Nucleus accumbens (tissue), 56 donors: ENCODE data around the gene CSNK1G1.
"Not testable (repeated sequence)": the region's sequence is repeated elsewhere in the genome, so short reads cannot be mapped to it uniquely, and the experiment has no call there.

Experiments
- DNase-seq, 56 donors: peaks; one replicate each; lab custom pipeline; 2025; lab: John Stamatoyannopoulos, UW

Gene CSNK1G1

GRCh38 chr15:64247535-64247905 is 108.5 kb downstream of the CSNK1G1 start:
- DNase-seq = no peak

- peak in 20 of 56 donors; percentile 0 to 69 (median 9) for DNase-seq
Measured at GRCh38 chr15:64246364-64247189, 109.4 kb downstream of the CSNK1G1 start.

DNA sequence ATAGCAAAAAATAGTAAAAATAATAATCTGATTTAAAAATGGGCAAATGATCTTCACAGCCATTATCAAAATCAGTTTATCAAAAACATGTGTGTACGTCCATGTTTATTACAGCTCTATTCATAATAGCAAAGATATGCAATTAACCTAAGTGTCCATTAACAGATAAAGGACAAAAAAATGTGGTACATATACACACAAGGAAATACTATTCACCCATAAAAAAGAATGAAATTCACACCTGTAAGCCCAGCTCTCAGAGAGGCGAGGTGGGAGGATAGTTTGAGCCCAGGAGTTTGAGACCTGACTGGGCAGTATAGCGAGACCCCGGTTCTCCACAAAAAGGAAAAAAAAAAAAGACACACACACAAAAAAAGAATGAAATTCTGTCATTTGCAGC is 110.6 kb downstream of the CSNK1G1 start:
- no peak for DNase-seq

DNA sequence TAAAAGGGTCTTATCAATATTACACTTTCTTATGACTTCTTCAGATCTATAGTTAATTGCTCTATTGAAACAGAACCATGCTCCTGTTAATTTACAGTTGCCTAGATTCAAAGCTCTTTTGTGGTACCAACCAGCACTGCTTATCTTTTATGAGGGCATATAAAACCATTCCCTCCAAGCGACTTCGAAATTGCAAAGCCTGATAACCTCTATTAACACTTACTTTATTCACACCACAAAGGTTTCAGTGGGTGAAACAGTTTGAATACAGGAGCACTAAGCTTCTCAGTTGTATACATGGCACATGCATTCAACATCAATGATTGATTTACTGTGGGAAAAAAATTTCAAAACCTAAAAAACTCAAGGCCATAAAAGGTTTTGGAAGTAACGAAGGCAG is 118.3 kb downstream of the CSNK1G1 start:
- no peak for DNase-seq

DNA sequence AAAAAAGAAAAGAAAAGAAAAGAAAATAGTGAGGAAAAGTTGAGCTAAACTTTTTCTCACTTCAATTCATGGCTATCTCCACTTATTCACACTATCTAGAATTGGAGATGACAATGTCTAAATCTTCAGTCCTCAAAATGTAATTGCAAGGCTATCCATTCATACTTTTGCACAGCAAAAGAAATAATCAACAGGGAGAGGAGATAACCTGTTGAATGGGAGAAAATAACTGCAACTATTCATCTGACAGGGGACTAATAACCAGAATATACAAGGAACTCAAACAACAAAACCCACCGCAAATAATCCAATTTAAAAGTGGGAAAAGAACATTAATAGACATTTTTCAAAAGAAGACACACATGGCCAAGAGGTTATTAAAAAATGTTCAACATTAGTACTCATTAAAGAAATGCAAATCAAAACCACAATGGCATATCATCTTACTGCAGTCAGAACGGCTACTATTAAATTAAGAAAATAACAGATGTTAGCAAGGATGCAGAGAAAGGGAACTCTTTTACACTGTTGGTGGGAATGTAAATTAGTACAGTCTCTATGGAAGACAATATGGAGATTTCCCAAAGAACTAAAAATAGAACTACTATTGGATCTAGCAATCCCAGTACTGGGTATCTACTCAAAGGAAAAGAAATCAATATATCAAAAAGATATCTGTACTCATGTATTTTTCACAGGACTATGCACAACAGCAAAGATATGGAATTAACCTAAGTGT is 119.6 kb downstream of the CSNK1G1 start:
- DNase-seq = no peak

DNA sequence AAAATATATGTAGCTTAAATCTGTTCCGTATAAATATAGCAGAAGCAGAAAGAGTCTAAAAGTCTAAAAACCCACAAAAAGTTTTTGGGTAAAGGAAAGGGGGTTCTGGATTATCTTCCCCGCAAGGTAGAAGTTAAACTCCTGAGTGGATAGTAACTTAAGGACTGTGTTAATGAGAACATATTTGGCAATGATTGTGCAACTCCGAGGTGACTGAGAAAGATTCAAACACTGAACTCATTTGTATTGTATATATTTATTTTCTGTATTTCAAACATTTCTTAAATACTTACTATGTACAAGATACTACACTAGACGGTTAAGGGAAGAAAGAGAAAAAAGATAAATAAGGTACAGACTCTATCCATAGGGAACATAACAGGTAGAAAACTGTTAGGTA is 120.4 kb downstream of the CSNK1G1 start:
- no peak for DNase-seq

- no peak for DNase-seq
Measured at GRCh38 chr15:64233299-64233698, 122.7 kb downstream of the CSNK1G1 start.

DNA sequence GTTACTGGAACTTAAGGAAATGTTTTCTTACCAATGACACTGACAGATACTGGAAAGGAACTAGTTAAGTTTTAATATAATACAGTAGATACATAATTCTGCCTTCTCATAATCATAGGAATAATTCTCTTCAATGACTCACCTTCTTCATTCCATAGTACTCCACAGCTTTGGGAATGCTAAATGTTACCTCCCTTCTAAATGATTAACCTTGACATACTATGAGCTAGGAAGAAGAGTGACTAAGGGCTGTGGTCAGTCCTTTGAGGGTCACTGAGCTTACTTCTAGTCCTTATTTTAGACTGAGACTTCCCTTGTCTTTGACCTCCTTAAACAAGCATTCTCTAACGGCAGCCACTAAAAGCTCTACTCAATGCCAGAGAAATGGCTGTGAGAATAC is 123.6 kb downstream of the CSNK1G1 start:
- no peak for DNase-seq

GRCh38 chr15:64229129-64229724 is 126.7 kb downstream of the CSNK1G1 start:
- DNase-seq = no peak

DNA sequence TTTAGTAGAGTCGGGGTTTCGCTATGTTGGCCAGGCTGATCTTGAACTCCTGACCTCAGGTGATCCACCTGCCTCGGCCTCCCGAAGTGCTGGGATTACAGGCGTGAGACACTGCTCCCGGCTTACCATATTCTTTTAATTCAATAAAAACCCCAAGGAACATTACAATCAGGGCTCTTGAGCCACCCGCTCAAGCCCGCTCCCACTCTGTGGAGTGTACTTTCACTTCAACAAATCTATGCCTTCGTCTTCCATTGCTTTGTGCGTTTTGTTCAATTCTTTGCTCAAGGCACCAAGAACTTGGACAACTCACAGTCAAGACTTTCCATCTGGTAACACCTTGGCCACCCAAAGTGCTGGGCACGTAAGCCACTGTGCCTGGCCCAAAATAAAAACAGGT is 130.2 kb downstream of the CSNK1G1 start:
- DNase-seq = no peak

DNA sequence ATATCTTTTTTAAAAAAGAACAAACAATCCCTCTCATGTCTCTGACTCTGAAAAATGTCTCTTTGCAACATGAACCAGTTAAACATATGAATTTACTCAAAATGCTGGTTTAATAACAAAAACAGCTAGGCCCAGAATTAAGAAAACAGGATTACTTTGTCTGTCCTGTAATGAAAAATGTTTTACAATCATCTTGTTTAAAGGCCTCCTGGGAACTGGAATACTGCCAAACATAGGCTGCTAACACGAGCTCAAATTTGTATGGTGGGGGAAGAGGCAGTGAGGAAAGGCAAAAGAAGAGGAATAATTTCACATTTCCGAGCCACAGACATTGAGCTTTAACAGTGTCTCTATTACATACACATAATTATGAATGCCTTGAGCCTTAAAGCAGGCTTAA is 131.5 kb downstream of the CSNK1G1 start:
- DNase-seq = peak in 1 of 56 donors; percentile 5

DNA sequence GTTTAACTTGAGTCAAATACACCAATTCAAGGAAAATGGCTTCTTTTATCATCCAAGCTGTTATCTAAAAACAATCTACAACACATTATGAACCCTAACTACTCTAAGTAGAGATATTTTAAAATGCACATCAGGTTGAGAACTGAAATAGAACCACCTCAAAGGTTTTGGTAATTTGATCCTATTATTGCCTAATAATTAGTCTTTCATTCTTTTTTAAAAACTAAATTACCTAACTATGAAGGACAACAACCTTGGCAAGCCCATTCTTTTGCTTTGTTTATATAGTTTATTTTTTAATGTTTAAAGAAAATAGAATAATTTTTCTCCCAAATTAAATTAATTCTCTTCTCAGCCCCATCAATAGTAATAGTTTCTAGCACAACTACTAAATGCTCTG is 132.1 kb downstream of the CSNK1G1 start:
- DNase-seq = no peak

DNA sequence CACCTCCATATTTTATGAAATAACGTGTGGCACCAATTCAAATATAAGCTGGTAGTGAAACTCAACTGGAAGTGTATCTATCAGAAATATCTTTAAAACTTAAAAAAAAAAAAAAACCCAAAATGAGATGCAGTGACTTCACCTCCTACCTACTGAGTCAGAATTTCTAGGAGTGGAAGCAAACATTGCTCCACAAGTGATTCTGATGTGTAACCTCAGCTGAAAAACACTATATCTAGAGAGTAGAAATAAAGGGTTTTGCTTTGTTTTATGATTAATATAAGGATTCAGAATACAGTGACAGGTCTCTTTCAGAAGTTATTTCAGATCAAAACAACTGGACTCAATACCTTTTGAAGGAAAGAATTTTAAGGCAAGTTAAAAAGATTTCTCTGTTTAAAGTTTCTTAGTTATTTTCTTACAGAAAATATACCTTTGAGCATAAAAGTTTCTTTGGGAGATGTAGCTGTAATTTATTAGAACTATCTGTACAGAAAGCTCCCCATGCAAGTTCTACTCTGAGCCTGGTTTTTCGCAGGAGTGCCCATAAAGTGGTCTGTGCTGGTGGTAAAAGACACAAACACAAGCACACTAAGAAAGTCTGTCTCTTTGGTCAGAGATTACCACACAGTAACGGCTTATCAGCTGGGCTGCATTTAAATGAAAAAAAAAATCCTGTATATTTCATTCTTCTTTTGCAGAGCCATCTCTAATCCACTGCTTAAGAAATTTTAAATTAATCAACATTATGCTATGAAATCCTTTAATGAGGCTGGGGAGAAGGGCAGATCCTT is 133.2 kb downstream of the CSNK1G1 start:
- no peak for DNase-seq

GRCh38 chr15:64221911-64222310 is 134.1 kb downstream of the CSNK1G1 start:
- not testable (repeated sequence) for DNase-seq

- not testable (repeated sequence) for DNase-seq
Measured at GRCh38 chr15:64217429-64217750, 138.6 kb downstream of the CSNK1G1 start.

GRCh38 chr15:64216730-64217428 is 139.1 kb downstream of the CSNK1G1 start:
- peak in 6 of 56 donors; percentile 0 to 44 (median 2) for DNase-seq

DNA sequence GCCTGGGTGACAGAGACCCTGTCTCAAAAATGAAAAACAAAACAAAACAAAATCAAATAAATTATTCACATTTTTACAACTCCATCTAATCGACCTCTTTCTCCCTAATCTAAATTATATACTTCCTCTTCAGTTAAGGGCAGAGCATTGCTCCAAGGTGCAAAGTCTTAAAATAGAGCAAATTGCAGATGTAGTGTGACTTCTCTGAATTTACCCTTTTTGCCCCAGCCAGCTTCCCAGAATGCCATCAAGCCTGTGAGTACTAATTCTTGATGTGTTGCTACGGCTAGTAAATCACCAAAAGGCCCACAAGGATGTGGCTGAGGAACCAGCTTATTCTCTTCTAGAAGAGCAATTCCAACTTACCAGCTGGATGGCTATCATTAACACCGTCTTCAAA is 139.8 kb downstream of the CSNK1G1 start:
- no peak for DNase-seq

DNA sequence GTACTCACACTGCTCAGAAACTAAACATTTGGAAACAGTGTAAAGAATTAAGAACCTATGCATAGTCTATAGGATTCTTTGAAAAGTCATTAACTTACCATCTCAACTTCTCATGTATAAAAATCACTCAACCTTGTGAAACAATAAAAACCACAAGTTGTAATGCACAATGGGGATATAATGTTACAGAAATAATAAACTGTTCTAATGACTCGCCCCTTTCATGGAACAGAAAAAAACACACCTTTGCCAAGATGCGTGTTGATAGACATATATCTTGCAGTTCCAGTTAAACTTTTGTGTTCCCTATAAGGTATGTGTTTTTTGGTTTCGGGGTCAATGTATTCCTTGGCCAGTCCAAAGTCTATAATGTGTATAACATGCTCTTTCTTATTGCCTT is 142.3 kb downstream of the CSNK1G1 start:
- no peak for DNase-seq

GRCh38 chr15:64211696-64212095 is 144.3 kb downstream of the CSNK1G1 start:
- DNase-seq = no peak

DNA sequence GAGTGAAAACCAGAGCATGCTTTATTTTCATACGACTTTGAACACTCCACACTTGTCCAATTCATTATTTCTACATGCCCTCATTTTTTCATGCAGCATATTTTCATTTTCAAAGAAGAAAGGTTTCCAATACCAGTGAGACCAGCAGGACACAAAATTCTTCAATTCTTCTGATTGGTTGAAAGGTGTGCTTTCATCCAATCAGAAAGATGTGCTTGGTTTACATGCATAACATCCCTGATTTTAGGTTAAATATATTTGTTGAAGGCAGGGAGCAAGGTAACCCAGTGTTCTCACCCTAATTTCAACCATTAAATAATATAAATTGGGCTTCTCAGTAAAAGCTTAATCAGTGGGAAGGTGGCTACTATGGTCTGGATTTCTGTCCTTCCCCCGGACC is 145.6 kb downstream of the CSNK1G1 start:
- no peak for DNase-seq
